ENCODE results near the gene OTULIN.
A peak's percentile ranks its signal among the peaks of the same experiment; 100 is the strongest.

The OTULIN gene

DNA sequence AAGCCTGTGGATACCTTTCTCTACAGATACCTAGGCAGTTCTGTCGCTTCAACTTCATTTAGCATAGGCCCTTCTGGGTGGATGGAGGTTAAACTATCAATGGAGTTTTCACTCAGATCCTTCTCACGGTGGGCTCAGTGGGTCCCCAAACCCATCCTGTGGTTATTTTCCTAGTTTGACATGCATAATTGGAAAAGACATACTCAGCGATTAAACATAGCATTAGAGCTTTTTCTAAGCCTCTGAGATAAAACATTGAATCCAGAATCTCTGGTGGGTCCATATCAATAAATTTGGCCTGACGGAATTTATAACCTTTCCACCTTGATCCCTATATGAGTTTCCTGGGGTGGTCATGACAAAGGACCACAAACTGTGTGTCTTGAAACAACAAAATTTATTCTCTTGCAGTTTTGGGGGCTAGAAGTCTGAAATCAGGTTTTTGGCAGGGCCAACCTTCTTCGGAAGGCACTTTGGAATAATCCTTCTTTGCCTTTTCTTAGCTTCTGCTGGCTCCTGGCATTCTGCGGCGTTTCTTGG is 1.7 kb upstream of the OTULIN start:
- H3K4me1 Mint-ChIP-seq (ENCODE audit: low read depth): peaks cover 48% of the 10 kb centered on the region
- H3K9me3 Mint-ChIP-seq: no peaks in the 10 kb centered on the region
- peaks cover 24% of the 10 kb centered on the region for H3K36me3 Mint-ChIP-seq (ENCODE audit: low read depth)
- H3K27me3 Mint-ChIP-seq (ENCODE audit: low read depth): no peaks in the 10 kb centered on the region
- DNase-seq (ENCODE audit: low spot score): no peak
- peak overlapping the region; percentile 92 for H3K4me3 Mint-ChIP-seq
- no peak overlapping the region for H3K27ac Mint-ChIP-seq

DNA sequence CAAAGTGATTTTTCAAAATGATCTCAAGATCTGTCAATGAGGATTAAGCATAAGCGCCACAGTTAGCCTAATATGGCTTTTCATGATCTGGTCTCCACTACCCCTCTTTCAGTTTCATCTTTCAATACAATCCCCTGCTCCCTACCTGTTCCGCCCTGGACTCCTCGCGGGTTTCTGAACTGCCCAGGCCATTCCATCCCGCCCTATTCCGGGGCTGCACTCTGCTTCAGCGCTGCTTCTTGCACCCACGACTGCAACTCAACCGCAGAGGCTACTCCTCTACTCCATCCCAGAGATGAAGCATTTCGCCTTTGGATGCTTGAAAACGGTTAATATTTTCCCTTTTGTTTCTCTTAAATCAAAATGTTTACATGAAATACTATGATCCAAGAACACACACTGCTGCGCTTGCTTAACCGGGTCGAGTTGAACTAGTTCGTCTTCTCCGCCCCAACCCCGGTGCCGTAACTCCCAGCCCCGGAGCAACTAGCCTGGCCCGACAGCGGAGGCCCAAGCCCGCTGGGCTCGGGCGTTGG is 716 bp upstream of the OTULIN start:
- Mint-ChIP-seq H3K4me3 (peak overlapping the region; percentile 92), H3K27ac (peak overlapping the region; percentile 99), H3K27me3 (ENCODE audit: low read depth) (no peaks in the 10 kb centered on the region), H3K9me3 (no peaks in the 10 kb centered on the region), H3K36me3 (ENCODE audit: low read depth) (peaks cover 32% of the 10 kb centered on the region), H3K4me1 (ENCODE audit: low read depth) (peaks cover 58% of the 10 kb centered on the region)
- DNase-seq (ENCODE audit: low spot score): no peak

DNA sequence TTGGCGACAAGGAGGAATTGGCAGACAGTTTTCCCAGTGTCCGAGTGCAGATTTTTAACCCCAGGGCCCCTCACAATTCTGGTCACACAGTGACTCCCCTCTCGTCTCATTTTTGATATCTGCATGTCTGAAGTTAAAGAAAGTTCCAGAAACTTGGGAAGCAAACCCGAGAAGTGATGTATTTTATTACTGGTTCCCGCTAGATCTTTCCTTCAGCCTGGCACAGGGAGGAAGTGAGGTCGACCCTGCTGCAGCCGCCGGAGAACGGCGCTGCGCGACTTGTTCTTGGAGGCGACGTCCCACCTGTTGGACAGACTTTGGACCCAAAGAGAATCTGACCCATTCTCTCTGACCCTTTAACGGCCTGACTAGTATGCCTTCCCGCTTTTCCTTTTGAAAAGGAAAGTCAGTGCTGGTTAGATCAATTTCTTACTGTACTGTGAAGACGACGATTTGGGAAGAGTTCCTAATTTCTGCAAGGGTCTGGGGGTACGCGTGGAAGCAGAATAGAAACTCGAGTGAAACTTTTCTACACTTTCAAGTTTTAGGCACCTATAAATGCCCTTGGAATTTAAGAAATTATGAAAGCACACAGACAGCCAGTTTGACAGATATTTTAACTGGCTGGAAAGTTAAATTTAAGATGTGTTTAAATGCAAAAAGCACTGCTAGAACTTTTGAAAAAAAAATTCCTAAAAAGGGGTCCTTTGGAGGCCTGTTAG is 744 bp downstream of the OTULIN start:
- Mint-ChIP-seq H3K27ac (peak overlapping the region; percentile 92), H3K36me3 (ENCODE audit: low read depth) (peaks cover 28% of the 10 kb centered on the region), H3K9me3 (no peaks in the 10 kb centered on the region), H3K4me1 (ENCODE audit: low read depth) (peaks cover 57% of the 10 kb centered on the region), H3K4me3 (peak overlapping the region; percentile 96), H3K27me3 (ENCODE audit: low read depth) (no peaks in the 10 kb centered on the region)
- no peak for DNase-seq (ENCODE audit: low spot score)

DNA sequence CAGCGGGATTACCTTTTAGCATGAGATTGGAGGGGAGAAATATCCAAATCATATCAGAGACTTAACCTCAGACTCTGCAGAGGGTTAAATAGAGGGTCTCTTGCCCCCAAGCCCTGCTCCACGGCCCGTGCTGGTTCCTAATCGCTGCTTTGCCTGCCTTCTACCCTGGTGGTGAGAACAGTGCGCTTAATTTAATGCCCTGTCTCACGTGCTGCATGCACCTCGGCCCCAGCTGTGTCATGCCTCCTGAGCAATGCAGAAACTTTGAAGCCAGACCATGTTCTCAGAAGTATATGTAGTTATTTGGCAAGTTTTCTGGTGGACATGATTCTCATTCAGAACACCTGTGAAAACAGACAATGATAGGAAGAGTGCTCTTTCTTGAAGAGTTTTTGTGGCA is 1.4 kb downstream of the OTULIN start:
- DNase-seq (ENCODE audit: low spot score): no peak
- Mint-ChIP-seq H3K27me3 (ENCODE audit: low read depth) (no peaks in the 10 kb centered on the region), H3K36me3 (ENCODE audit: low read depth) (peaks cover 26% of the 10 kb centered on the region), H3K4me1 (ENCODE audit: low read depth) (peaks cover 58% of the 10 kb centered on the region), H3K4me3 (peak overlapping the region; percentile 96), H3K27ac (peak overlapping the region; percentile 92), H3K9me3 (no peaks in the 10 kb centered on the region)

DNA sequence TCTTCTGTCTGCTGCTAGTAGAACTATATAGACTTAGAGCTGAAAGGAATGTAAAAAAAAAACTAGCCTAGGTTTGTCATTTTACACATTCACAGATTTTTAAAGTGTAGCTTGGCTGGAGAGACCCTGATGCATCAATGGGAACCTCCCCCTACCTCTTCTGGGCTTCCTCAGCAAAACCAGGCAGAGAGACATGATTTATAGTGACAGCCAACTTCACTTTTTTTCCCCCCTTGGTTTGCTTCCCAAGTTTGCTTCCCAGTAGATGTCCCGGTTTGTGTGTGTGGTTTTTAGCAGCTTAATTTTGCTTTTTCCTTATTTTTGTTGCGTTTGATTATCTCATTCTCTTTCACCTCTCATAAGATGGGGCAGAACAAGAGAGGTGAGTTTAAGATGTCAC is 1.8 kb downstream of the OTULIN start:
- Mint-ChIP-seq H3K27me3 (ENCODE audit: low read depth) (no peaks in the 10 kb centered on the region), H3K36me3 (ENCODE audit: low read depth) (peaks cover 28% of the 10 kb centered on the region), H3K27ac (peak overlapping the region; percentile 32), H3K4me1 (ENCODE audit: low read depth) (peaks cover 58% of the 10 kb centered on the region), H3K4me3 (peak overlapping the region; percentile 96), H3K9me3 (no peaks in the 10 kb centered on the region)
- no peak for DNase-seq (ENCODE audit: low spot score)

DNA sequence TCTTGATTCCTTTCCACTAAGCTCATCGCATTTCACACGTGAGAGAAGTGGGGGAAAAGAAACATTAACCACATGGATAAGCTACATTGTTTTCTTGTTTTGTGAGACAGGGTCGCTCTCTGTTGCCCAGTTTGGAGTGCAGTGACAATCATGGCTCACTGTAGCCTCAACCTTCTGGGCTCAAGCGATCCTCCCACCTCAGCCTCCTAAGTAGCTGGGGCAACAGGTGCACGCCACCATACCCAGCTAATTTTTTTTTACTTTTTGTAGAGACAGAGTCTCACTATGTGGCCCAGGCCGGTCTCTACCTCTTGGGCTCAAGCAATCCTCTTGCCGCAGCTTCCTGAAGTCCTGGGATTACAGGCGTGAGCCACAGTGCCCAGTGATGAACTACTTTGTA is 2.8 kb downstream of the OTULIN start:
- no peak for DNase-seq (ENCODE audit: low spot score)
- Mint-ChIP-seq H3K4me3 (peak overlapping the region; percentile 96), H3K36me3 (ENCODE audit: low read depth) (peaks cover 30% of the 10 kb centered on the region), H3K27ac (peak overlapping the region; percentile 2), H3K4me1 (ENCODE audit: low read depth) (peaks cover 64% of the 10 kb centered on the region), H3K27me3 (ENCODE audit: low read depth) (no peaks in the 10 kb centered on the region), H3K9me3 (no peaks in the 10 kb centered on the region)

DNA sequence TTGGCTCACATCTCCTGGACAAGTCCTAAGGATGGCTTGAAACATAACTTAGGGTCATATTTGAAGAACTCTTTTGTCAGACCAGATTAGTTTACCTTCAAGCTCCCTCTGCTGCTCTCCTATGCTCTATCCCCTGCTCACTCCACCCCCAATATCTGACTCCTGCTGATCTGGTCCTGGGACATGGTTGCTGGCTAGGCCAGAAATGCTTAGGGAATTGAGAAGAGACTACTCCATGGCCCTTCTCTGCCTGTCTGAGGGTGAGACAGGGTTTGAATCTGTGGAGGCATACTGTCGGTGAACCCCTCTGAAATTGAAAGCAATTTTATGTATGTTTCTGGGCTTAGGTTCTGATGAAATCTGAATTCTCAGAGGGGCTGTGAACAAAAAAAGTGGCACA is 3.3 kb downstream of the OTULIN start:
- H3K27me3 Mint-ChIP-seq (ENCODE audit: low read depth): no peaks in the 10 kb centered on the region
- H3K4me3 Mint-ChIP-seq: peak overlapping the region; percentile 96
- peaks cover 27% of the 10 kb centered on the region for H3K36me3 Mint-ChIP-seq (ENCODE audit: low read depth)
- peak overlapping the region; percentile 75 for H3K27ac Mint-ChIP-seq
- H3K9me3 Mint-ChIP-seq: no peaks in the 10 kb centered on the region
- peaks cover 65% of the 10 kb centered on the region for H3K4me1 Mint-ChIP-seq (ENCODE audit: low read depth)
- DNase-seq (ENCODE audit: low spot score): no peak

DNA sequence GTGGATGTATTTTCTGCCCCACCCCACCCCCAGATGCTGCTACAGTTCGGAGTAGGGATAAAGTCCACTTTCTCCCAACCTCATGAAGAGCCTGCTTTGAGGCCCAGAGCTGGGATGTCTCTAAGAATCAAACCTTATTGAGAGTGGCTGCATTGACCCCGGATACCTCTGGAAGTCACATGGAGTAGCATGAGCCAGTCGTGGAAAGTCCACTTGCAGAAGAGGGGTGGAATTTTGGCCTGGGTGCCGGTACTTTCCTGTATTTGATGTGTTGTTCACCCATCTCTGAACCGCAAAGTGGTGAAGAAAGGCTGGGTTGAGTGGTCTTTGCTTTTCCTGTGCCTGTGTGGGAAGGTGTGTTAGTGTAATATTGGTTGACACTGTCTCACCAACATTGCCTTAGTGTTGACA is 3.7 kb downstream of the OTULIN start:
- Mint-ChIP-seq H3K9me3 (no peaks in the 10 kb centered on the region), H3K36me3 (ENCODE audit: low read depth) (peaks cover 25% of the 10 kb centered on the region), H3K27ac (peak overlapping the region; percentile 75), H3K4me1 (ENCODE audit: low read depth) (peaks cover 64% of the 10 kb centered on the region), H3K4me3 (peak overlapping the region; percentile 96), H3K27me3 (ENCODE audit: low read depth) (no peaks in the 10 kb centered on the region)
- DNase-seq (ENCODE audit: low spot score): no peak

DNA sequence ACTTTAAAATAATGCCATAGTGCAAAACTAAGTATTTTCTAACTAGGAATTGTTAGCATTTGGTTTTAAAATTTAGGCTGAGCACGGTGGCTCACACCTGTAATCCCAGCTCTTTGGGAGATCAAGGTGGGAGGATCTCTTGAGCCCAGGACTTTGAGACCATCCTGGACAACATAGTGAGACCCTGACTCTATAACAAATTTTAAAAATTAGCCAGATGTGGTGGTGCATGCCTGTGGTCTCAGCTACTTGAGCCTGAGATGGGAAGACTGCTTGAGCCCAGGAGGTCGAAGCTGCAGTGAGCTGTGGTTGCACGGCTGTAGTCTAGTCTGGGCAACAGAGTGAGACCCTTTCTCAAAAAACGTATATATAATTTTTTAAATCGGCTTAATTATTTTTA is 4.9 kb downstream of the OTULIN start:
- Mint-ChIP-seq H3K27ac (no peak overlapping the region), H3K4me1 (ENCODE audit: low read depth) (peaks cover 69% of the 10 kb centered on the region), H3K9me3 (no peaks in the 10 kb centered on the region), H3K4me3 (no peak overlapping the region), H3K27me3 (ENCODE audit: low read depth) (no peaks in the 10 kb centered on the region), H3K36me3 (ENCODE audit: low read depth) (peaks cover 32% of the 10 kb centered on the region)
- DNase-seq (ENCODE audit: low spot score): no peak

DNA sequence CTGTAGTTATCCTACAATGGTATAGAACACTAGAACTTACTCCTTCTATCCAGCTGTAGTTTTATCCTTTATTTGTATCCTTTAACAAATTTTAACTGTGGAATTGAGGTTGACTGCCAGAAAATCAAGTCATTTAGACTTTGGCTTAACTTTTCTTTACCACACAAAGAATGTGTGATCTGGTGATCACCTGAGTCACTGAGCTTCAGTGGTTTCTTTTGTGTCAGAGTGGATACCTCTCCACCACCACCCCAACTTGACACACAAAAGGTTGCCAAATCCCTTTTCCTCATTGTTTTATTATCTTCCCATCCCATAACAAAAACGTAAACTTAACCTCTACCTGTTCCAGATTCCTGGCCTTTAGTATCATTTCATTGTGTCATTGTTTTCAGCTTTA is 5.5 kb downstream of the OTULIN start:
- no peak for DNase-seq (ENCODE audit: low spot score)
- no peaks in the 10 kb centered on the region for H3K9me3 Mint-ChIP-seq
- H3K4me1 Mint-ChIP-seq (ENCODE audit: low read depth): peaks cover 71% of the 10 kb centered on the region
- no peak overlapping the region for H3K4me3 Mint-ChIP-seq
- no peaks in the 10 kb centered on the region for H3K27me3 Mint-ChIP-seq (ENCODE audit: low read depth)
- H3K27ac Mint-ChIP-seq: no peak overlapping the region
- peaks cover 35% of the 10 kb centered on the region for H3K36me3 Mint-ChIP-seq (ENCODE audit: low read depth)

DNA sequence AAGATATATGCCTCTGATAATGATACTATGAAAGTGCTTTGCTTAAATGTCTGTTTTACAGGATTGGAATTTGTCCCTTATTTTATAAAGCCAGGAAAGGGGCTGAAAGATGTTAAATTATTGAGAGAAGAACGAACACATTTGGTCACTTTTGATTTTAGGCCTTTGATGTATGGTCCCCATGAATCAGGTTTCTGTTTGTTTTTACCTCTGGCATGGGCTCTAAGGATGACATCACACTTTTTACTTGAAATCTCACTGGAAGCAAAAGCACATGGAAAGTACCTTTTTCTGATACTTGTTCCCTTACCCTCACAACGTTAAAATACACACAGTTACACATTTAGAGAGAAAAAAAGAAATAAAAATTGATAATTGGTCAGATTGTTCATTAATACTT is 6.9 kb downstream of the OTULIN start:
- Mint-ChIP-seq H3K36me3 (ENCODE audit: low read depth) (peaks cover 41% of the 10 kb centered on the region), H3K27me3 (ENCODE audit: low read depth) (no peaks in the 10 kb centered on the region), H3K27ac (peak overlapping the region; percentile 83), H3K9me3 (no peaks in the 10 kb centered on the region), H3K4me1 (ENCODE audit: low read depth) (peaks cover 79% of the 10 kb centered on the region), H3K4me3 (peak overlapping the region; percentile 54)
- no peak for DNase-seq (ENCODE audit: low spot score)

DNA sequence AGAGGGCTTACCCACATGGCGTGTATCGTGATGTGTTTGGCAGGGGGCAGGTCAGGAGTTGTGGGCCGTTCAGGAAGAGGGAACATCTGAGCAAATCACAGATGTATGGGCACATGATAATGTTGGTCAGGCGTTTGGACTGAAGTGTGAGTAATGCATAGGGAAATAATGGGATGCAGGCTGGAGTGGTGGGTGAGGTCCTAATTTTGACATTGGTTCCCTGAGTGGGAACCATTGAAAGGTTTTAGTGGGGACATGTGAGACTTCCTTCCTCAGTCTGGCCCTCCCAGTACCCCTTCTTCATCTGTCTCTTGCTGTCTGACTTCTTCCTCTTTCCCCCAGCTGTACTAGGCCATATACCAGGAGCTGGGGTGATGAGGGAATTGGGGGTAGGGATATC is 7.6 kb downstream of the OTULIN start:
- Mint-ChIP-seq H3K27me3 (ENCODE audit: low read depth) (no peaks in the 10 kb centered on the region), H3K4me1 (ENCODE audit: low read depth) (peaks cover 76% of the 10 kb centered on the region), H3K27ac (peak overlapping the region; percentile 51), H3K4me3 (peak overlapping the region; percentile 10), H3K9me3 (no peaks in the 10 kb centered on the region), H3K36me3 (ENCODE audit: low read depth) (peaks cover 37% of the 10 kb centered on the region)
- no peak for DNase-seq (ENCODE audit: low spot score)

DNA sequence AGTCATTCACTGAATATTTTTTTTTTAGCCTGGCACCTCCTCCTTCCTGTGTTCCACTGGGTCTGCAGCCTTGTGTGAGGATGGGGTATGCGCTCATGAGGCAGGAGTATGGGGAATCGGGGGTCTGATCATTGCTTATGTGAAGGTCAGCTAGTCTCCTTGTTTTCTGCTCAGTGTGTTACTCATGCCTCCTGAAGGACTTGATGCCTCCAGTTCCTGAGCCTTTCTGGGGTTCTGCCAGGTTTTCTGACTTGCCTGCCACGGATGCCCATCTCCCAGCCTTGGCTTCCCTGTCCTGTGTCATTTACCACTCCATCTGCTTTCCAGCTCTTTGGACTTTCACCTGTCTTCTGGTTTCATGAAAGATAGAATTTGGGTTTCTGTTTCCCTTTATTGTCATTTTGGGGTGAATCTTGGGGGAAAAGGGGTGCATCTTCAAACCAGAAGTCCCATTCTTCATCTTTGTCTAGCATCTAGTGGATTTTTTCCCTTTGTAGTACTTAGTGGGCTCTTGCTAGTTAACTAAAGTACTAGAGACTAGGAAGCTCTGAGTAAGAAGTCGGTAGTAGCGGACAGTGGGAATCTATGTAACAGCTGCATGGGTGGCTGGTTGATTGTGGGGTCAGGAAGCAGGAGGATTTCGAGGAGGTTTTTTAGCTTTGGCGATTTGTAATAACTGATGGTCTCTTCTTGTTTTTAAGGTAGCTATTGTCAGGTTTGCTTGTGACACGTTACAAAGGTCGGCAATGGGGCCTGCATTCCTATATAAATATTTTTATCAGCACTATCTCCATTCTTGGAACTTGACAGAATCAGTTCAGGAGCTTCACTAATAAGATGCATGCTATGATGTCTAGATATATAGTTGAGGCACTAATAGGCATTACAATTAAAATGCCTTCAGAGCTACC is 8.2 kb downstream of the OTULIN start:
- Mint-ChIP-seq H3K4me1 (ENCODE audit: low read depth) (peaks cover 70% of the 10 kb centered on the region), H3K36me3 (ENCODE audit: low read depth) (peaks cover 41% of the 10 kb centered on the region), H3K9me3 (no peaks in the 10 kb centered on the region), H3K27ac (peak overlapping the region; percentile 60), H3K27me3 (ENCODE audit: low read depth) (no peaks in the 10 kb centered on the region), H3K4me3 (no peak overlapping the region)
- no peak for DNase-seq (ENCODE audit: low spot score)

DNA sequence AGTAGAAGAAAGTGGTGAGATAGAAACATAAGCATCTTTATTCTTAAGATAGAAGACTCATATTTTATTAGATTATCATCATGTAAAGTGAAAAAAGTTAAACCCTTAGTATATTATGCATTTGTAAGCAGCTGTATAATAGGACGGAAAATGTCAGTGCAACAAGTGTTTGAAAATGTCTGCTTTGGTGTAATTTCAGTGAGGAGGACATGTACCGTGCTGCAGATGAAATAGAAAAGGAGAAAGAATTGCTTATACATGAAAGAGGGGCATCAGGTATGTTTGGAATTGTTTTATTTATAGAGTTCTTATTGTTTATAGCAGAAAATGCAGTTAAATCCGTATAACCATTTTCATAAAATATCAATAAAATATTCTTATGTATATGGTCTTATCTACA is 8.9 kb downstream of the OTULIN start:
- Mint-ChIP-seq H3K36me3 (ENCODE audit: low read depth) (peaks cover 41% of the 10 kb centered on the region), H3K27me3 (ENCODE audit: low read depth) (no peaks in the 10 kb centered on the region), H3K9me3 (no peaks in the 10 kb centered on the region), H3K4me1 (ENCODE audit: low read depth) (peaks cover 69% of the 10 kb centered on the region), H3K27ac (no peak overlapping the region), H3K4me3 (no peak overlapping the region)
- no peak for DNase-seq (ENCODE audit: low spot score)
